ENCODE results near the gene TRPV2. TPM values are rescaled to one million over a fixed set of nuclear protein-coding genes. Genes with fewer than 3 reads are reported as not detected.
A peak's percentile ranks its signal among the peaks of the same experiment; 100 is the strongest.

The TRPV2 gene
- total and polyA plus RNA-seq, 3 experiments from 2014 or later: 60.0 to 134 (median 67.3) TPM

- no peak overlapping the region for H3K27ac Mint-ChIP-seq
- H3K36me3 ChIP-seq (ENCODE audit: insufficient read depth, low read length): no peaks in the 10 kb centered on the region
- no peaks in the 10 kb centered on the region for H3K4me1 Mint-ChIP-seq
- CTCF ChIA-PET: no interaction called here
- no peaks in the 10 kb centered on the region for H3K36me3 Mint-ChIP-seq
- H3K27ac ChIP-seq (ENCODE audit: low read depth, low read length): no peak overlapping the region
- H3K9me3 Mint-ChIP-seq: no peaks in the 10 kb centered on the region
- POLR2A ChIA-PET: interaction anchor here (0.6 kb wide), 1 partner anchor 25 kb away, joined by 3 read pairs; no protein-coding TSS in a partner anchor
- H3K27me3 Mint-ChIP-seq: no peaks in the 10 kb centered on the region
- H3K27me3 ChIP-seq (ENCODE audit: insufficient read depth, low read length, poor library complexity, severe bottlenecking): no peaks in the 10 kb centered on the region
- H3K4me3 Mint-ChIP-seq: no peak overlapping the region
- H3K4me1 ChIP-seq (ENCODE audit: insufficient read depth, low read length): no peaks in the 10 kb centered on the region
- DNase-seq: no peak
- no peaks in the 10 kb centered on the region for H3K9me3 ChIP-seq (ENCODE audit: low read length)
- H3K4me3 ChIP-seq (ENCODE audit: low read length): no peak overlapping the region
These were observed 61.9 kb downstream of the TRPV2 start for GRCh38 chr17:16477255-16477654.

GRCh38 chr17:16477666-16478065 is 62.3 kb downstream of the TRPV2 start:
- no peak overlapping the region for H3K27ac ChIP-seq (ENCODE audit: low read depth, low read length)
- DNase-seq: no peak
- CTCF ChIA-PET: no interaction called here
- POLR2A ChIA-PET: no interaction called here
- no peaks in the 10 kb centered on the region for H3K27me3 ChIP-seq (ENCODE audit: insufficient read depth, low read length, poor library complexity, severe bottlenecking)
- H3K4me3 Mint-ChIP-seq: no peak overlapping the region
- H3K36me3 Mint-ChIP-seq: no peaks in the 10 kb centered on the region
- no peaks in the 10 kb centered on the region for H3K4me1 Mint-ChIP-seq
- no peak overlapping the region for H3K27ac Mint-ChIP-seq
- H3K4me1 ChIP-seq (ENCODE audit: insufficient read depth, low read length): no peaks in the 10 kb centered on the region
- no peaks in the 10 kb centered on the region for H3K9me3 ChIP-seq (ENCODE audit: low read length)
- H3K36me3 ChIP-seq (ENCODE audit: insufficient read depth, low read length): no peaks in the 10 kb centered on the region
- H3K4me3 ChIP-seq (ENCODE audit: low read length): no peak overlapping the region
- H3K9me3 Mint-ChIP-seq: no peaks in the 10 kb centered on the region
- no peaks in the 10 kb centered on the region for H3K27me3 Mint-ChIP-seq

GRCh38 chr17:16478649-16479048 is 63.3 kb downstream of the TRPV2 start:
- DNase-seq: no peak
- Histone ChIP-seq H3K27me3 (ENCODE audit: insufficient read depth, low read length, poor library complexity, severe bottlenecking) (no peaks in the 10 kb centered on the region), H3K9me3 (ENCODE audit: low read length) (no peaks in the 10 kb centered on the region), H3K4me3 (ENCODE audit: low read length) (no peak overlapping the region), H3K27ac (ENCODE audit: low read depth, low read length) (no peak overlapping the region), H3K4me1 (ENCODE audit: insufficient read depth, low read length) (no peaks in the 10 kb centered on the region), H3K36me3 (ENCODE audit: insufficient read depth, low read length) (no peaks in the 10 kb centered on the region)
- H3K4me3 Mint-ChIP-seq: no peak overlapping the region
- H3K27me3 Mint-ChIP-seq: no peaks in the 10 kb centered on the region
- H3K36me3 Mint-ChIP-seq: no peaks in the 10 kb centered on the region
- ChIA-PET POLR2A (no interaction called here), CTCF (no interaction called here)
- no peaks in the 10 kb centered on the region for H3K4me1 Mint-ChIP-seq
- no peak overlapping the region for H3K27ac Mint-ChIP-seq
- H3K9me3 Mint-ChIP-seq: no peaks in the 10 kb centered on the region

GRCh38 chr17:16479264-16479663 is 63.9 kb downstream of the TRPV2 start:
- Histone ChIP-seq H3K9me3 (ENCODE audit: low read length) (no peaks in the 10 kb centered on the region), H3K4me1 (ENCODE audit: insufficient read depth, low read length) (no peaks in the 10 kb centered on the region), H3K4me3 (ENCODE audit: low read length) (no peak overlapping the region), H3K36me3 (ENCODE audit: insufficient read depth, low read length) (no peaks in the 10 kb centered on the region), H3K27me3 (ENCODE audit: insufficient read depth, low read length, poor library complexity, severe bottlenecking) (no peaks in the 10 kb centered on the region), H3K27ac (ENCODE audit: low read depth, low read length) (no peak overlapping the region)
- Mint-ChIP-seq H3K4me3 (no peak overlapping the region), H3K27me3 (no peaks in the 10 kb centered on the region), H3K4me1 (no peaks in the 10 kb centered on the region), H3K27ac (peak overlapping the region in 1 of 8 donors; percentile 54), H3K9me3 (no peaks in the 10 kb centered on the region), H3K36me3 (no peaks in the 10 kb centered on the region)
- ChIA-PET POLR2A (no interaction called here), CTCF (no interaction called here)
- DNase-seq: no peak

GRCh38 chr17:16480995-16481394 is 65.6 kb downstream of the TRPV2 start:
- Histone ChIP-seq H3K27me3 (ENCODE audit: insufficient read depth, low read length, poor library complexity, severe bottlenecking) (no peaks in the 10 kb centered on the region), H3K27ac (ENCODE audit: low read depth, low read length) (no peak overlapping the region), H3K4me1 (ENCODE audit: insufficient read depth, low read length) (no peaks in the 10 kb centered on the region), H3K9me3 (ENCODE audit: low read length) (no peaks in the 10 kb centered on the region), H3K36me3 (ENCODE audit: insufficient read depth, low read length) (no peaks in the 10 kb centered on the region), H3K4me3 (ENCODE audit: low read length) (no peak overlapping the region)
- H3K4me1 Mint-ChIP-seq: peaks cover 0 to 3% (median 0%) of the 10 kb centered on the region in 3 donors
- H3K9me3 Mint-ChIP-seq: no peaks in the 10 kb centered on the region
- no peak overlapping the region for H3K4me3 Mint-ChIP-seq
- H3K36me3 Mint-ChIP-seq: no peaks in the 10 kb centered on the region
- DNase-seq: no peak
- H3K27me3 Mint-ChIP-seq: no peaks in the 10 kb centered on the region
- POLR2A ChIA-PET: no interaction called here
- CTCF ChIA-PET: interaction anchor here (1.5 kb wide), 1 partner anchor 40 kb away, joined by 4 read pairs; no protein-coding TSS in a partner anchor
- H3K27ac Mint-ChIP-seq: no peak overlapping the region

- H3K27ac Mint-ChIP-seq: no peak overlapping the region
- CTCF ChIA-PET: interaction anchor here (1.5 kb wide), 1 partner anchor 38 kb away, joined by 4 read pairs; no protein-coding TSS in a partner anchor
- H3K4me3 Mint-ChIP-seq: no peak overlapping the region
- Histone ChIP-seq H3K27ac (ENCODE audit: low read depth, low read length) (no peak overlapping the region), H3K36me3 (ENCODE audit: insufficient read depth, low read length) (no peaks in the 10 kb centered on the region), H3K4me3 (ENCODE audit: low read length) (no peak overlapping the region), H3K27me3 (ENCODE audit: insufficient read depth, low read length, poor library complexity, severe bottlenecking) (no peaks in the 10 kb centered on the region), H3K4me1 (ENCODE audit: insufficient read depth, low read length) (no peaks in the 10 kb centered on the region), H3K9me3 (ENCODE audit: low read length) (no peaks in the 10 kb centered on the region)
- H3K27me3 Mint-ChIP-seq: no peaks in the 10 kb centered on the region
- POLR2A ChIA-PET: no interaction called here
- DNase-seq: no peak
- no peaks in the 10 kb centered on the region for H3K9me3 Mint-ChIP-seq
- H3K36me3 Mint-ChIP-seq: peaks cover 0 to 2% (median 0%) of the 10 kb centered on the region in 3 donors
- H3K4me1 Mint-ChIP-seq: peaks cover 0 to 3% (median 0%) of the 10 kb centered on the region in 3 donors
These were observed 66.9 kb downstream of the TRPV2 start for GRCh38 chr17:16482253-16482652.

- no peak overlapping the region for H3K27ac Mint-ChIP-seq
- no peaks in the 10 kb centered on the region for H3K27me3 Mint-ChIP-seq
- Histone ChIP-seq H3K27me3 (ENCODE audit: insufficient read depth, low read length, poor library complexity, severe bottlenecking) (no peaks in the 10 kb centered on the region), H3K27ac (ENCODE audit: low read depth, low read length) (no peak overlapping the region), H3K4me1 (ENCODE audit: insufficient read depth, low read length) (no peaks in the 10 kb centered on the region), H3K4me3 (ENCODE audit: low read length) (no peak overlapping the region), H3K9me3 (ENCODE audit: low read length) (no peaks in the 10 kb centered on the region), H3K36me3 (ENCODE audit: insufficient read depth, low read length) (no peaks in the 10 kb centered on the region)
- ChIA-PET CTCF (no interaction called here), POLR2A (no interaction called here)
- DNase-seq: no peak
- no peak overlapping the region for H3K4me3 Mint-ChIP-seq
- H3K4me1 Mint-ChIP-seq: peaks cover 0 to 3% (median 0%) of the 10 kb centered on the region in 3 donors
- H3K9me3 Mint-ChIP-seq: no peaks in the 10 kb centered on the region
- peaks cover 0 to 2% (median 0%) of the 10 kb centered on the region in 3 donors for H3K36me3 Mint-ChIP-seq
These were observed 67.8 kb downstream of the TRPV2 start for GRCh38 chr17:16483021-16483645.

GRCh38 chr17:16484445-16485175 is 69.2 kb downstream of the TRPV2 start:
- no peak overlapping the region for H3K27ac ChIP-seq (ENCODE audit: low read depth, low read length)
- Mint-ChIP-seq H3K36me3 (peaks cover 0 to 2% (median 0%) of the 10 kb centered on the region in 3 donors), H3K27ac (peak overlapping the region in 1 of 8 donors; percentile 92), H3K4me3 (no peak overlapping the region), H3K4me1 (peaks cover 0 to 3% (median 0%) of the 10 kb centered on the region in 3 donors), H3K27me3 (no peaks in the 10 kb centered on the region), H3K9me3 (no peaks in the 10 kb centered on the region)
- H3K4me3 ChIP-seq (ENCODE audit: low read length): no peak overlapping the region
- H3K4me1 ChIP-seq (ENCODE audit: insufficient read depth, low read length): no peaks in the 10 kb centered on the region
- POLR2A ChIA-PET: no interaction called here
- CTCF ChIA-PET: interaction anchor here (0.8 kb wide), 1 partner anchor 32 kb away, joined by 3 read pairs; no protein-coding TSS in a partner anchor
- no peaks in the 10 kb centered on the region for H3K9me3 ChIP-seq (ENCODE audit: low read length)
- no peak for DNase-seq
- H3K27me3 ChIP-seq (ENCODE audit: insufficient read depth, low read length, poor library complexity, severe bottlenecking): no peaks in the 10 kb centered on the region
- H3K36me3 ChIP-seq (ENCODE audit: insufficient read depth, low read length): no peaks in the 10 kb centered on the region

All from CD8-positive, alpha-beta memory T cell (primary cell).